Measurements from ENCODE around the gene VMO1.

The VMO1 gene

GRCh38 chr17:4810696-4811290, 24.6 kb upstream of the VMO1 start:
- H3K9me3 ChIP-seq (ENCODE audit: control extremely low read depth in 1 of 5, control insufficient read depth in 4 of 5, insufficient read depth in 2 of 5, low read depth in 1 of 5, low read length in 4 of 5) = no peaks in the 10 kb centered on the region
- peaks cover 0 to 13% (median 9%) of the 10 kb centered on the region in 4 experiments for H3K4me1 ChIP-seq (ENCODE audit: control extremely low read depth in 1 of 4, control insufficient read depth in 4 of 4, insufficient read depth in 4 of 4, low read length in 3 of 4)
- ChIA-PET POLR2A (interaction anchor here (1.3 kb wide), 1 partner anchor 70 kb away, joined by 6 read pairs; no protein-coding TSS in a partner anchor), CTCF (interaction anchor here (1.2 kb wide), 1 partner anchor 70 kb away, joined by 3 read pairs; no protein-coding TSS in a partner anchor)
- H3K4me3 ChIP-seq (ENCODE audit: control insufficient read depth in 1 of 7, extremely low read depth in 1 of 7, insufficient read depth in 4 of 7, low read depth in 2 of 7, low read length in 6 of 7) = no peak overlapping the region
- no peaks in the 10 kb centered on the region for H3K36me3 ChIP-seq (ENCODE audit: control insufficient read depth in 4 of 4, insufficient read depth in 4 of 4, low read length in 3 of 4)
- peaks cover 2 to 13% (median 6%) of the 10 kb centered on the region in 5 experiments for H3K27me3 ChIP-seq (replicated peaks in 2 of 5; ENCODE audit: control insufficient read depth in 4 of 5, insufficient read depth in 5 of 5, low read length in 4 of 5)
- H3K27ac ChIP-seq (ENCODE audit: insufficient read depth in 1 of 2, low read depth in 1 of 2, low read length in 2 of 2, poor library complexity in 1 of 2, severe bottlenecking in 2 of 2) = no peak overlapping the region
- DNase-seq = peak in 2 of 3 donors; percentile 63 to 72
- WGBS (ENCODE audit: insufficient coverage) = 58% methylated on average over 13 of the region's 13 CpGs

- no peak overlapping the region for H3K4me3 ChIP-seq (ENCODE audit: control insufficient read depth in 1 of 7, extremely low read depth in 1 of 7, insufficient read depth in 4 of 7, low read depth in 2 of 7, low read length in 6 of 7)
- no peak for DNase-seq
- H3K27ac ChIP-seq (ENCODE audit: insufficient read depth in 1 of 2, low read depth in 1 of 2, low read length in 2 of 2, poor library complexity in 1 of 2, severe bottlenecking in 2 of 2) = no peak overlapping the region
- no peaks in the 10 kb centered on the region for H3K36me3 ChIP-seq (ENCODE audit: control insufficient read depth in 4 of 4, insufficient read depth in 4 of 4, low read length in 3 of 4)
- ChIA-PET CTCF (interaction anchor here (1.2 to 3.1 kb wide), 3 partner anchors 12 to 22 kb away, joined by 3 to 14 read pairs (median 4); partner anchors contain the start of gene PSMB6), POLR2A (no interaction called here)
- H3K4me1 ChIP-seq (ENCODE audit: control extremely low read depth in 1 of 4, control insufficient read depth in 4 of 4, insufficient read depth in 4 of 4, low read length in 3 of 4) = peaks cover 0 to 13% (median 9%) of the 10 kb centered on the region in 4 experiments
- 93% methylated on average over 5 of the region's 6 CpGs for WGBS (ENCODE audit: insufficient coverage)
- H3K27me3 ChIP-seq (replicated peaks in 2 of 5; ENCODE audit: control insufficient read depth in 4 of 5, insufficient read depth in 5 of 5, low read length in 4 of 5) = peaks cover 2 to 13% (median 6%) of the 10 kb centered on the region in 5 experiments
- no peaks in the 10 kb centered on the region for H3K9me3 ChIP-seq (ENCODE audit: control extremely low read depth in 1 of 5, control insufficient read depth in 4 of 5, insufficient read depth in 2 of 5, low read depth in 1 of 5, low read length in 4 of 5)
Measured at GRCh38 chr17:4808378-4808767, 22.2 kb upstream of the VMO1 start.

- Histone ChIP-seq H3K27ac (ENCODE audit: insufficient read depth in 1 of 2, low read depth in 1 of 2, low read length in 2 of 2, poor library complexity in 1 of 2, severe bottlenecking in 2 of 2) (no peak overlapping the region), H3K9me3 (ENCODE audit: control extremely low read depth in 1 of 5, control insufficient read depth in 4 of 5, insufficient read depth in 2 of 5, low read depth in 1 of 5, low read length in 4 of 5) (no peaks in the 10 kb centered on the region), H3K36me3 (ENCODE audit: control insufficient read depth in 4 of 4, insufficient read depth in 4 of 4, low read length in 3 of 4) (no peaks in the 10 kb centered on the region), H3K4me3 (ENCODE audit: control insufficient read depth in 1 of 7, extremely low read depth in 1 of 7, insufficient read depth in 4 of 7, low read depth in 2 of 7, low read length in 6 of 7) (peak overlapping the region in 4 of 7 experiments; percentile 15 to 78 (median 58)), H3K27me3 (replicated peaks in 2 of 5; ENCODE audit: control insufficient read depth in 4 of 5, insufficient read depth in 5 of 5, low read length in 4 of 5) (peaks cover 2 to 13% (median 6%) of the 10 kb centered on the region in 5 experiments), H3K4me1 (ENCODE audit: control extremely low read depth in 1 of 4, control insufficient read depth in 4 of 4, insufficient read depth in 4 of 4, low read length in 3 of 4) (peaks cover 0 to 13% (median 9%) of the 10 kb centered on the region in 4 experiments)
- POLR2A ChIA-PET = no interaction called here
- WGBS (ENCODE audit: insufficient coverage) = 53% methylated on average over 23 of the region's 32 CpGs
- no peak for DNase-seq
- CTCF ChIA-PET = interaction anchor here (1.2 to 3.1 kb wide), 3 partner anchors 11 to 21 kb away, joined by 3 to 14 read pairs (median 4); partner anchors contain the start of gene PSMB6
Measured at GRCh38 chr17:4807605-4808377, 21.6 kb upstream of the VMO1 start.

GRCh38 chr17:4806777-4807604, 20.8 kb upstream of the VMO1 start, which contains the start of gene PLD2:
TSS of gene PLD2 (plus strand) at chr17:4807152. CDS start at chr17:4807773, 621 bp downstream.
- Histone ChIP-seq H3K27me3 (replicated peaks in 2 of 5; ENCODE audit: control insufficient read depth in 4 of 5, insufficient read depth in 5 of 5, low read length in 4 of 5) (peaks cover 2 to 13% (median 6%) of the 10 kb centered on the region in 5 experiments), H3K4me1 (ENCODE audit: control extremely low read depth in 1 of 4, control insufficient read depth in 4 of 4, insufficient read depth in 4 of 4, low read length in 3 of 4) (peaks cover 0 to 13% (median 9%) of the 10 kb centered on the region in 4 experiments), H3K4me3 (ENCODE audit: control insufficient read depth in 1 of 7, extremely low read depth in 1 of 7, insufficient read depth in 4 of 7, low read depth in 2 of 7, low read length in 6 of 7) (peak within 1 kb of the TSS; percentile 46 to 78 (median 65)), H3K27ac (ENCODE audit: insufficient read depth in 1 of 2, low read depth in 1 of 2, low read length in 2 of 2, poor library complexity in 1 of 2, severe bottlenecking in 2 of 2) (no peak within 1 kb of the TSS), H3K9me3 (ENCODE audit: control extremely low read depth in 1 of 5, control insufficient read depth in 4 of 5, insufficient read depth in 2 of 5, low read depth in 1 of 5, low read length in 4 of 5) (no peaks in the 10 kb centered on the region), H3K36me3 (ENCODE audit: control insufficient read depth in 4 of 4, insufficient read depth in 4 of 4, low read length in 3 of 4) (no peaks in the 10 kb centered on the region)
- CTCF ChIA-PET = interaction anchor here (1.0 to 3.1 kb wide), 2 partner anchors 11 to 17 kb away, joined by 3 to 14 read pairs; partner anchors contain the start of gene PSMB6
- 0% methylated on average over 63 of the region's 106 CpGs for WGBS (ENCODE audit: insufficient coverage)
- POLR2A ChIA-PET = interaction anchor here (0.7 to 1.4 kb wide), 3 partner anchors 11 to 29 kb away, joined by 3 to 6 read pairs (median 3); partner anchors contain the start of genes GLTPD2 and PSMB6
- DNase-seq = peak; percentile 75 to 83 (median 78)

GRCh38 chr17:4806456-4806776, 20.3 kb upstream of the VMO1 start:
- CTCF ChIA-PET = interaction anchor here (1.0 to 3.1 kb wide), 2 partner anchors 10 to 16 kb away, joined by 3 to 14 read pairs; partner anchors contain the start of gene PSMB6

GRCh38 chr17:4802228-4802627, 16.1 kb upstream of the VMO1 start, which contains the start of gene C17orf114:
TSS of gene C17orf114 (minus strand) at chr17:4802328.
- peaks cover 0 to 6% (median 5%) of the 10 kb centered on the region in 4 experiments for H3K4me1 ChIP-seq (ENCODE audit: control extremely low read depth in 1 of 4, control insufficient read depth in 4 of 4, insufficient read depth in 4 of 4, low read length in 3 of 4)
- ChIA-PET CTCF (interaction anchor here (1.9 kb wide), 1 partner anchor 12 kb away, joined by 4 read pairs; no protein-coding TSS in a partner anchor), POLR2A (no interaction called here)
- H3K27me3 ChIP-seq (replicated peaks in 2 of 5; ENCODE audit: control insufficient read depth in 4 of 5, insufficient read depth in 5 of 5, low read length in 4 of 5) = peaks cover 0 to 6% (median 3%) of the 10 kb centered on the region in 5 experiments
- 90% methylated on average over 2 of the region's 9 CpGs for WGBS (ENCODE audit: insufficient coverage)
- no peak within 1 kb of the TSS for H3K4me3 ChIP-seq (ENCODE audit: control insufficient read depth in 1 of 7, extremely low read depth in 1 of 7, insufficient read depth in 4 of 7, low read depth in 2 of 7, low read length in 6 of 7)
- no peak for DNase-seq
- no peaks in the 10 kb centered on the region for H3K9me3 ChIP-seq (ENCODE audit: control extremely low read depth in 1 of 5, control insufficient read depth in 4 of 5, insufficient read depth in 2 of 5, low read depth in 1 of 5, low read length in 4 of 5)
- no peak within 1 kb of the TSS for H3K27ac ChIP-seq (ENCODE audit: insufficient read depth in 1 of 2, low read depth in 1 of 2, low read length in 2 of 2, poor library complexity in 1 of 2, severe bottlenecking in 2 of 2)
- H3K36me3 ChIP-seq (ENCODE audit: control insufficient read depth in 4 of 4, insufficient read depth in 4 of 4, low read length in 3 of 4) = peaks cover 2 to 20% (median 18%) of the 10 kb centered on the region in 4 experiments

More at GRCh38 chr17:4806456-4806776, 20.3 kb upstream of the VMO1 start:
- 0% methylated on average over 10 of the region's 16 CpGs for WGBS (ENCODE audit: insufficient coverage)
- peaks cover 2 to 13% (median 6%) of the 10 kb centered on the region in 5 experiments for H3K27me3 ChIP-seq (replicated peaks in 2 of 5; ENCODE audit: control insufficient read depth in 4 of 5, insufficient read depth in 5 of 5, low read length in 4 of 5)
- H3K36me3 ChIP-seq (ENCODE audit: control insufficient read depth in 4 of 4, insufficient read depth in 4 of 4, low read length in 3 of 4) = no peaks in the 10 kb centered on the region
- POLR2A ChIA-PET = interaction anchor here (0.7 to 1.4 kb wide), 3 partner anchors 10 to 30 kb away, joined by 3 to 6 read pairs (median 3); partner anchors contain the start of genes GLTPD2 and PSMB6
- peaks cover 0 to 13% (median 9%) of the 10 kb centered on the region in 4 experiments for H3K4me1 ChIP-seq (ENCODE audit: control extremely low read depth in 1 of 4, control insufficient read depth in 4 of 4, insufficient read depth in 4 of 4, low read length in 3 of 4)
- peak overlapping the region; percentile 46 to 78 (median 65) for H3K4me3 ChIP-seq (ENCODE audit: control insufficient read depth in 1 of 7, extremely low read depth in 1 of 7, insufficient read depth in 4 of 7, low read depth in 2 of 7, low read length in 6 of 7)
- no peaks in the 10 kb centered on the region for H3K9me3 ChIP-seq (ENCODE audit: control extremely low read depth in 1 of 5, control insufficient read depth in 4 of 5, insufficient read depth in 2 of 5, low read depth in 1 of 5, low read length in 4 of 5)
- no peak overlapping the region for H3K27ac ChIP-seq (ENCODE audit: insufficient read depth in 1 of 2, low read depth in 1 of 2, low read length in 2 of 2, poor library complexity in 1 of 2, severe bottlenecking in 2 of 2)
- DNase-seq = peak in 2 of 3 donors; percentile 10 to 23
